Kidney capillary endothelial cell (primary cell): ENCODE results near the gene FKBP14.
"Not testable (repeated sequence)": the region's sequence is repeated elsewhere in the genome, so short reads cannot be mapped to it uniquely, and the experiment has no call there.

ENCODE experiments used
- DNase-seq: peaks from one replicate; pipeline ENCODE4 v3.0.0-alpha.2; 2018; ENCODE audit warnings: low spot score

The FKBP14 gene

DNA sequence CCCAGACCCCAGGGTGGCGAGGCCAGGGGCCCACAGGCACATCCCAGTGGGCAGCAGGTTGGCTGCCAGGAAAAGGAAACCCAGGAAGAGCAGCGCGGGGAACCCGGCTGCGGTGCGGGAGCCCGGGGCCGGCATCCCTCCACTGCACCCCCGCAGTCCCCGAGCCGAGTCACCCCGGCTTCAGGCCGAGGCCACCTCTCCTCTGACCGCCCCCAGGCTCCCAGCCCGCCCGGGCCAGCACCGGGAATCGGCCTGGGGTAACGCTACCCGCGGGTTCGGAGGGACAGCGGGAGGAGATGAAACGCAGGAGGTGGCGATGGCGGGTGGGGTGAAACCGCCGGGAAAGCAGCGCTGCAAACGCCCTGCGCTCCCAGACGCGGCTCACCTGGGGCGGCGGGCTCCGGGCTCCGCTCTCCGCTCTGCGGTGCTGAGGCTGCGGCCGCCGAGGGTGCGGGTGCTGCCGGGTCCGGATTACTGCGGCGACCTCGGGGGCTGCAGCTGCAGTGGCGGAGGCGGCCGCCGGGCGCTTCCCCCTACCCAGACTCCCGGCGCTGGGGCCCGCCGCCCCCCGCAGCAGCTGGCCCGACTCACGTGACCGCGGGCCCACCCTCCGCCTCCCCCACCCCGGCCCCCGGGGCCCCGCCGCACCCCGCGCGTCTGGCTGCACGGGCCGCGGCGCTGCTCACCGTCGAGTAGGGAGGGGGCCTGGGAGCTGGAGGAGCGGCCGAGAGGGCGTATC is 37.1 kb downstream of the FKBP14 start, which contains the start of gene SCRN1:
Gene SCRN1 (minus strand): TSS at position 545 of the 739 bp plus-strand sequence. CDS start 20,734 bp downstream, outside the sequence.
- DNase-seq: peak; percentile 9

DNA sequence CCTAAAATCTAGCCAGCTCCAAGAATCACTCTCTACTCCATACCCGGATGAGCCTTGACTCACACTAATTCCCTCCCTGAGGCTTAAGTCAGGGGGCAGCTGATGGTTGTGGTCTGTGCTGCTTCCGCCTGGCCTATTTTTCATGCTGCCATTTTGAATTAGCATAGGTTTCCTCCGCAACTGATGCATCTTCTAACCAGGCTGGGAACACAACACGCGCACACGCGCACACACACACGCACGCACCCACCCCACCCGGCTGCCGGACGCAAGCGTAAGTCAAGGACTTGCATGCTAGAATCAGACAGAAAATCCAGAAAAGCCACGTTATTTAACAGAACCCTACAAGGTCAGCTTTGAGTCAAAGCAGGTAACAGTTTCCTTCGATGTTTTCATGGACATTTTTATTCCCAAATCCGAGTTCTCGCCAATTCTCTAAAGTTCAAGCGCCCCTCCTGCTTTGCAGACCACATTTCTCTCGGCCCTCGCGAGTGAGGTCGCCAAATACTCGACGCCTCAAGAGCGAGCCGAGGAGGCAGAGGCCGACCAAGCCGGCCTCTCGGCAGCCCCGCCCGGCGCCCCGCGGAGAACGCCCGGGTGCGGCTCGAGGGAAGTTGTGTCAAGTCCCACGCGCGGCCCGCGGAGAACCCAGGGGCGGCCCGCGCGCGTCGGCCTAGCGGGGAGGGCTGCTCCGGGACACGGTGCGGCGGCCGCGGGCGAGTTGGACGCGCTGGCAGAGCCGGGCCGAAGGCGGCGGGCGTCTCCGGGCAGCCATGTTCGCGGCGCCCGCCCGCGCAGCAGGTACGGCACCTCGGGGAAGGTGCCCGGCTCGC is 37.9 kb downstream of the FKBP14 start:
- DNase-seq: peak; percentile 30

- DNase-seq: peak; percentile 84
Observed at GRCh38 chr7:29987811-29988317, 38.6 kb downstream of the FKBP14 start.

DNA sequence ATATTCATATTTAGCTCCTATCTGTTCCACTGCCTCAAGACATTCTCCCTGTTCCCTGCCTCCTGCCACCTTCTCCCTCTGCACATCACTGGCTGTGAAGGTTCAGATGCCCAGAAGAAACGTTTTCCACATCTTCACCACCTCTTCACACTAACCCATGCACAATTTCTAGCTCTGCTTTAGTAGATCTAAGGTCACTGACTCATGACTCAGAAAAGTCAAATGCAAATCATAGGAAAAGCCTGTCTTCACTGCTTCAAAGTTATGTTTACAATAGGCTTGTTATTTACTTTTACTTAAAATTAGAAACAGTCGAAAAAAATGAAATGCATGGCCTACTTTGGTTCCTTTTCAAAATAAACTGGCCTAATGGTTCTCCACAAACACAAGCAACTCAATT is 39.4 kb downstream of the FKBP14 start:
- peak; percentile 48 for DNase-seq

GRCh38 chr7:29980151-29980550 is 46.4 kb downstream of the FKBP14 start:
- no peak for DNase-seq

- DNase-seq: no peak
Observed at GRCh38 chr7:29977886-29978651, 48.4 kb downstream of the FKBP14 start.

- DNase-seq: no peak
Observed at GRCh38 chr7:29976673-29977415, 49.7 kb downstream of the FKBP14 start.

GRCh38 chr7:29976266-29976665 is 50.2 kb downstream of the FKBP14 start:
- DNase-seq: no peak

- no peak for DNase-seq
Observed at GRCh38 chr7:29975561-29975960, 50.9 kb downstream of the FKBP14 start.

DNA sequence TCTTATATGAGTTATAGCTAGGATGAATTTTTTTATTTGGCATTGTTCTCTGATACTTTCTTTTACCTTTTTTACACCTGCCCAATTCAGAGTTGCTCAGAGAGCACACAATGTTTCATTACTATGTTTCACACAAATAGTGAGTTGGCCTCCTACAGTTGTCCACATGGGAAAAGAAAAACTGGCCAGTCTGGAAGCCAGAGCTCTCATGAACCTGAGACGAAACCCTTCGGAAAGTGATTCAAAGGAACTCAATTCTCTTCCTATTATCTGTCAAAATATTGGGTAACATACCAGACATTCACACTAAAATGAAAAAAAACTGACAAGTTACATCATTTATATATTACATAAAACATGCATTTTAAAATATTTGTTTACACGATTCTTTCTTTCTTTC is 52.2 kb downstream of the FKBP14 start:
- no peak for DNase-seq

- no peak for DNase-seq
Observed at GRCh38 chr7:29972315-29972669, 54.2 kb downstream of the FKBP14 start.

- no peak for DNase-seq
Observed at GRCh38 chr7:29971566-29972314, 54.8 kb downstream of the FKBP14 start.

DNA sequence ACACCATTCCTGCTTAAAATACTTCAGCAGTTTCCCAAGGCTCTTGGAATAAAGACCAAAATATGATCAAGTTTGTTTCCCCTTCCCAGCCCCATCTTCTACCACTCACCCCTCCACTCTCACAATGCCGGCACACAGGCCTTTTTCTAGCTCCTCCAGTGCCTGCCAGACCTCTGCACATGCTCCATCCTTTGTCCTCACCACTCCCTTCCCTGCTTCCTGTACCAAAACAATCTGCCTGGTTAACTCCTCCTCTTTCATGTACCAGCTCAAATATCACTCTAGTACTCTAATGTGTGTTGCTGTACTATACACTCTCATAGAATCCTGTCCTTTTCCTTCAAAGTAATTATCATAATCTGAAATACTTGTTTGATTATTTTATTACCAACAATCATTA is 56.3 kb downstream of the FKBP14 start:
- no peak for DNase-seq

GRCh38 chr7:29969738-29970137 is 56.8 kb downstream of the FKBP14 start:
- no peak for DNase-seq

- no peak for DNase-seq
Observed at GRCh38 chr7:29968683-29969395, 57.7 kb downstream of the FKBP14 start.

DNA sequence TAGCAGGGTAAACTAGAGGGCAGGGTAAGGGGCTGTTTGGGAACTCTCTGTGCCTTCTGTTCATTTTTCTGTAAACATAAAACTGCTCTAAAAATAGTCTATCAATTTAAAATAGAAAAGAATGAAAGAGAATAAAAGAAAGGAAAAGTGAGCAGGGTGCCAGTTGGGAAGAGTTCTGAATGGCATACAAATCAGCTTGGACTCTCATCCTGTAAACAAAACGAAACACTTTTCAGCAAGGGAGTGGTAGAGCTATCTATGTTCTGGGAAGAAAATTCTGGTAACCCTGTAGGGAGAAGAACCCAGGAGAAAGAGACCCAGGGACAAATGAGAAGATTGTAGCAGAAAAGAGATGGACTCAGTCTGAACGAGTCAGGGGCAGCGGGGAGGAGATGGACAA is 61.5 kb downstream of the FKBP14 start:
- DNase-seq: no peak

DNA sequence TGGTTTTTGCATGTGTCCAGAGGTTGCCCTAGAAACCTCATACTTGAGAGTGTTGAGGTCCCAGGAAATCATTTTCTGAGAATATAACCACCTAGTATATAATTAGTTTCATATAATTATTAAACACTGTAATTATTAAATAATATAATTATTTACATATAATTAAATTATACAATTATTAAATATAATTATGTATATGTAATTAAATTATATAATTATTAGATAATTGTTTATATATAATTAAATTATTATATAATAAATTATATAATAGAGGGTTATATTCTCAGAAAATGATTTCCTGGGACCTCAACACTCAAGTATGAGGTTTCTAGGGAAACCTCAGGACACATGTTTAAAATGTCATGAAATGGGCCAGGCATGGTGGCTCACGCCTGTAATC is 64.5 kb downstream of the FKBP14 start:
- no peak for DNase-seq

GRCh38 chr7:29961611-29962010 is 64.9 kb downstream of the FKBP14 start:
- DNase-seq: not testable (repeated sequence)
